HG03565 (cell line): Measurements from ENCODE around the gene ARPP21.

ENCODE experiments used
- ATAC-seq: cut with Tn5 transposase; IDR thresholded peaks from one replicate; pipeline ENCODE4 v1.9.1; 2021; ENCODE audit warnings: mild to moderate bottlenecking, moderate library complexity; ENCODE audit not compliant: unreplicated experiment

Gene ARPP21

DNA sequence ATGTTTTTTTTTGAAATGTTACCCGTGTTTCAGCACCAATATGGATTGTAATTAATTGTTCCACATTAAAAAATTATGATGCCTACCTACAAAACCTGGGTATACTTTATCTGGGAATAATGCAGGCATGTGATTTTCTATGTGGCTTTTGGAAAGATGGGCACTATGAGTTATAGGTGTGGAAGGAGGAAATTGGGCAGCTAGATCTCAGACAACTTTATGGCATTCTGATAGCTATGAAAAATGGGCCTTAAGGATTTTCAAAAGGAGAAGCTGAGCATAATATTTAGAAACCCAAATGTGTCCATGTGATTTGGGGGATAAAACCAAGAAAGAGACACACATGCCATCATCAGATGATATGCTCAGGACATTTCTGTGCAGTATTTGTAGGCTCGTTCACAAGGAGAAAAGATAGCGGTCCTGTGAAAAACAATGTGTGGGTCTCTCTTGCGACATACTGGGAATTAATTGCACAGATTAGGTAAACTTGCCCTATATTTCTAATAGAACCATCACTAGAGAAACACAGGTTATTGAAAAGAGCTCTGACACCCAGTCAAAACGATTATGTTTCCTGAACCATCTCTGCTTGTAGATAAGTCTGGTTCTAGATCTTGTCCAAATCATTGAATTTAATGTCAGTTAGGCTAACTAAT lies 35.3 kb downstream of the ARPP21 start:
- ATAC-seq: no peak

DNA sequence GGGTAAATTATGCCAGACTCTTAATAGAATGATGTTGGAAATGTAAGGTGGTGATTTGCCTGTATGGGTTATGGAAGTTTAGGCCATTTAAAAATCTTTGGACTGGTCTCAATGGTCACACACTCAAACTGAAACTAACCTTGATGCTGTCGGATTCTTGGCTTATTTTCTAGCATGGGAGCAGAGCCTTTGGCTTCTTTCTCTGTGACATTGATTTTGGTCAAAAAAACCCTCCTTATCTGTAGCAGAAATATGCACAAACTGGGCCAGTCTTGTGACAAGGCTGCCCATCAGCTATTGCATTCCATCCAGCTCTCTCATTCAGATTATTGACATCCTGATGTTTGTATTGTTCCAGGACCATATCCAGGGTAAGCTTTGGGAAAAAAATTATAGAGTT lies 35.9 kb downstream of the ARPP21 start:
- no peak for ATAC-seq

DNA sequence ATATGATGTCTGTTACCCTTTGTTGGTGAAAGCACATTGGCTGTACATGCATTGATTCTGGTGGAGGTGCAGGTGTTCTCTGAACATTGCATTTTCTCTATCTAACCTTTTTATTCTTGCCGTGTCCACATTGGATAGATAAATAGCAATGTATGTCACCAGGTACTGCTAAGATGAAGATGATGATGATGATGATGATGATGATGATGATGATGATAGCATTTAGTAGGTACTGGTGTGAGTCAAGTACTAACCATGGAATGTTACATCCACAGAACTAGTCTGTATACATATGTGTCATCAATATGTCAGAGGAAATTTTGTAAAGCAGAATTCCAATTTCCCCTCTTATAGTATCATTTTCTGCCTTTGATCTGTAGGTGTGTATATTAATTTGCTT lies 36.3 kb downstream of the ARPP21 start:
- ATAC-seq: no peak

DNA sequence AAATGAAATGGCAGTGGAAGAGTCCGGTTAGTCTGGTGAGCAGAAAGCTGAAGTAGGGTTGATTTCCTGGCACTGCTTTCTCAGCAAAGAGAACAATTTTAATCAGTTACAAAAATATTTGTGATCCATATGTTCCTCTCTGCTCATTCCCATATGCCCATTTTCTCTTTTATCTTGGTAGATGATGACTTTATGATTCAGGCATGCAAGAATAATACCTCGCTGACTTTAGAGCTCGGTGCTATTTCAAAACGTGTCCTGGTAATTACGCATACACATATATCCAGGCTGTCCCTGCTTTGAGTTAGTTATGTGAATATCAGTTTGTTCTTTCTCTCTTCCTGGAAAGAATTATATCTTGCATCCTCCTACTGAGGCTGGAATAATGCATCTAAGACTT lies 38.5 kb downstream of the ARPP21 start:
- ATAC-seq: no peak

DNA sequence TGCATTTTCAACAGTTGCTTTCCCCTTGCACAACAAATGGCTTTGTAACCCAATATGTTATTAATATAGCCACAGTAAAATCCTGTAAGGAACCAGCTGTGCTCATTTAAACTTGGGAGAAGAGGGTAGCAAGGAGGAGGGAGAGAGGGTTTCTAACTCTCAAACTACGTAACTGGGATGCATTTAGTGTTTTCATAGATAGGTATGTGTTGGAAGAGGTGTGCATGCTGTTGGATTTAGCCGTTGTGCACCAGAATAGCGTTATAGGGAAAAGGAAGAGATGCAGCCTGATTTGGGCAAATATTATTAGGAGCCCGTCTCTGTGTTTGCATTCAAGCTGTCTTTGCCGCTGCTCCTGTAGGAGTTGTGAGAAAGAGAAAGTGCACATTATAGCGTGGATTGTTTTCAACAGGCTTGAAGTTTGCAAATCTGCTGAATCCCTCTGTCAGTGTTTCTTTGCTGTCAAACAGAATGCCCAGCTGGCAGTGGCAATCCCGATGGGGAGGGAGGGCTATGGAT lies 39.4 kb downstream of the ARPP21 start:
- ATAC-seq: no peak

DNA sequence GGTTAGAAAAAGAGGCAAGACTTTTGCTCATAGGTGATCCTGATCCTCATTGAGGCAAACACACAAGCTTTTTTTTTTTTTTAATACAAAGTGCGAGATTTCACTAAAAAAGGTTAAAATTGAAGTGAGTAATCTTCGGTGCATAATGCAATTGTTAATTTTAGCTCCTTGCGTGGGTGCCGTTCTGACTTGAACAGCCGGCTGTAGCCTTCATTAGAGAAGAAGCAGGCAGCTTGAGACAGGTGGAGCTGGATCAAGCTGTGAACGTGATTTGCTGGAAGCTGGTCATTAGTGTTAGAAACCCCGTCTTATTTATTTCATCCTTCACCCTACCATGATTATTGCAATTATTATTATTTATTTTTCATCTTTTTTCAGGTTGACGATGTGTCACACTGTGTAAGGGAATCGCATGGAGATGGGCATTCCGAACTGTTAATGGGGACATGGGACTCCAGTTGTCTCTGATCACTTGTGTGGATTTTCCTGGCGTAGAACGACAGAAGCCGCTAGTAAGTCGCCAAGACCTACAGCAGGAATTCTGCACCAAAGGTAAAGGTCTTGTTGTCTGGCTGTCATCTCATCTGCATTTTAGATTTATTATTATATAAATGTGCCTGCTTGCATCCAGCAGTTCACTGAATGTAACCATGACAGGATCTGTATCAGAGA lies 40.2 kb downstream of the ARPP21 start:
- ATAC-seq: no peak

DNA sequence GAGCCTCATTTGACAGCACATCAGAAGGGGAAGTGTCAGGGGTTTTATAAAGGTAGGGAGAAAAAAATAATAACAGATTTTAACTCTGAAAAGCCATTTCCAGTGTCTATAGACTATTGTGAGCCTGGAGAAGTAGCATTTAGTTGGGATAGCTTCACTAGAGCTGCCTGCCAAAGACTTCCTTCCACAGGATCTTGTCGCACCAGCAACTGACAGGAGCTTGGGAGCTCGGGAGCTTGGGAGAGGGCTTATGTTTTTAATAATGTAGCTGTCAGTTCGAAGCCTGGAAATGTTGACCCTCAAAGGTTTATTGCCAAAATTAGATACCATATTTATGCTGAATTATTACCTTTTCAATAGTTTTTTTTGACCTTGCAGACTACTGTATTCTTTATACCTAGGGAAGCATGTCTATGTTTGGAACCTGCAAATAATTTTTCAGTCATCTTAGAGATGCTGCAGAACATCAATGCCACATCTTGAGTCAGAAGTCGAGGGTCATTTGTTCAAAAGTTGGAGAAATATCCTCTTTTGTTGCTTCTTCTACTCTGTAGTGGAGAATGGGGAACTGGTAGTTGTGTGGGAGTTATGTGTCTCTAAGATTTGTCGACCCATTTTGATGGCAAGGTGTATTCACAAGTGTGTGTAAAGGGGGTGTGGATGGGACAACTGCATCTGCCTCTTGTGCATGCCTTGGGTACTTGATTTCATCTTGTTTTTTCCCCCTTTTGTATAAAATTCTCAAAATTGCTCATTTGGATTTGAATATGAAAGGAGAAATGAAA lies 41.7 kb downstream of the ARPP21 start:
- ATAC-seq: no peak

DNA sequence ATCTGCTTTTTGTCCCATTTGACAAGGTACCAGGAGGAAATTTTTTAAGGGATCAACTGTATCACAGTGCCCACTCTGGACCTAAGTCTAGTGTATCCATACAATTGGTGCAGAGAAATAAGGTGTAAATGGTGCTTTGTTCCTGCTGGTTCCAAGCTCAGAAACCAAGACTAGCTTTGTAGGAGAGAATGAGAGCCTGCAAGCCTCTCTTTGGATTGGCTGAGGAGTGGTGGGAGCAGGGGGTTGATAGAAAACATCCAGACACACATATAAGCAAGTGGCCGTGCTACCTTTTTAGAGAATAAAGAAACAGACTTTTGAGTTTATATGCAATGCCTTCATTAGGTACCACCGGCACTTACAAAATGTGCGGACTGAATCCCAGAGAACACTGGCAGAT lies 45.8 kb downstream of the ARPP21 start:
- no peak for ATAC-seq

DNA sequence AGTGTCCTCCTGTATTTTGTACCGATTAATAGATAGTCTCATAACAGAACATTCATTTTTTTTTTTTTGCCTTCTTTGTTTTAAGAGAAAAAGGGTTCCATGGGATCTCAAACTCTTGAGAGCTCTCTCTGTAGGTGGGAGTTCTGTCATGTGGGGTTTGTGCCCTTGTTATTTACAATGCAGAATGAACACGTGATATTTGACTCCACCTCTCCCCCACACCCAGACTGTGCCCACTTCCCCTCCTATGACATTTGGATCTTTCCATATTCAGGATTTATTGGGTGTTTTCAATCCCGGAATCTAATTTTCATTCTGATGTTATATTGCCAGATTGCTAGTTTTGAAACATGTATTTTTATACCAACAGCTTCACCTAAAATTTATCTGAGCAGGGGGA lies 49.5 kb downstream of the ARPP21 start:
- no peak for ATAC-seq

DNA sequence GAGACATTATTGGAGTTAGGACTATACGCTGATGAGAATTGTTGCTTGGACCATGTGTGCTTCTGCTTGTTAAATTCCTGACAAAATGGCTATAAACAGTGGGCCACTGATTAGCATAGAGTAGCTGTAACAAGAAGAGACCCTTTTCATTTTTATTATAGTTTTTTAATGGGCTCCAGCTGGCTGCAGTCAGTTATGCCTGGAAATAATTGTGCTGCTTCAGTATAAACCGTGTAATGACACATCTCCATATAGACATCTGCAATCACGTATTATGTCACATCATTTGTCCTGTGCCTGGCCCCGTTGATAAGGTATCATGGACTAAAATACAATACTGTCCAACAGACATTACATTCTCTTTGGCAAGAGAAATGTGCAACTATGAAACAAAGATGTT lies 50.9 kb downstream of the ARPP21 start:
- no peak for ATAC-seq

DNA sequence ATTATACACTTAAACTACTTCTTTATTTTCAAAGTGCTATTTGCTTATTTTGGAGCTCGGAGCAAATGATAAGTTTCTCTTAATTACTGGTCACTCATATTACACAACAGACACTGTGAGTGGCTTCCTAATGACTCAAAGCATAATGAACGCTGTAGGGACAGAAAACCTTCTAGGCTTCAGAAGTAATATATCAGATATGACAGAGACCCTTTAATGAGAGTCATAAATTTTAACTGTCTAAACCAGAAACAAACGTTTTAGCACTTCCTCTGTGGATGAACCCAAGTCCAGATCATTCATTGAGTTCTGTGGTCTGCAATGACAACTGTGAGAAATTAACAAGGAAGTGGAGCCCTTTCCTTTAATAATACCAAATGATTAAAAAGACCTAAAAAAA lies 66.6 kb downstream of the ARPP21 start:
- ATAC-seq: no peak

DNA sequence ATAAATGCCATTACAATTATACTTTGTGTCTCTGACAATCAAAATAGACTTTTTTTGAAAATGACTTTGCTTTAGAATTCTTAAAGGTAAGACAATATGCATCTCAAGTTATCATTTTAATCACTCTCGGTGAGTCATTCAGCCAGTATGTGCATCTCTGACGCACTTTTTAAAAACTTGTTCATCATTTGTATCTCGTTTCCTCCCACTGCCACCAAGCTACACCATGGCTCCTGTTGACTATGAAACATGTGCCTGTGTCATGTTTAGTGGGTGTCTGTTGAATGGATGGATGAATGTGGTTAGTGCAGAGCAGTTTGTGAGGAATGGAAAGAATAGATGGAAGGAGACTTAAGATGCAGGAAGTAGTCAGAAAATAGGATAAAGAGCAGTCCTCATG lies 68.6 kb downstream of the ARPP21 start:
- no peak for ATAC-seq

DNA sequence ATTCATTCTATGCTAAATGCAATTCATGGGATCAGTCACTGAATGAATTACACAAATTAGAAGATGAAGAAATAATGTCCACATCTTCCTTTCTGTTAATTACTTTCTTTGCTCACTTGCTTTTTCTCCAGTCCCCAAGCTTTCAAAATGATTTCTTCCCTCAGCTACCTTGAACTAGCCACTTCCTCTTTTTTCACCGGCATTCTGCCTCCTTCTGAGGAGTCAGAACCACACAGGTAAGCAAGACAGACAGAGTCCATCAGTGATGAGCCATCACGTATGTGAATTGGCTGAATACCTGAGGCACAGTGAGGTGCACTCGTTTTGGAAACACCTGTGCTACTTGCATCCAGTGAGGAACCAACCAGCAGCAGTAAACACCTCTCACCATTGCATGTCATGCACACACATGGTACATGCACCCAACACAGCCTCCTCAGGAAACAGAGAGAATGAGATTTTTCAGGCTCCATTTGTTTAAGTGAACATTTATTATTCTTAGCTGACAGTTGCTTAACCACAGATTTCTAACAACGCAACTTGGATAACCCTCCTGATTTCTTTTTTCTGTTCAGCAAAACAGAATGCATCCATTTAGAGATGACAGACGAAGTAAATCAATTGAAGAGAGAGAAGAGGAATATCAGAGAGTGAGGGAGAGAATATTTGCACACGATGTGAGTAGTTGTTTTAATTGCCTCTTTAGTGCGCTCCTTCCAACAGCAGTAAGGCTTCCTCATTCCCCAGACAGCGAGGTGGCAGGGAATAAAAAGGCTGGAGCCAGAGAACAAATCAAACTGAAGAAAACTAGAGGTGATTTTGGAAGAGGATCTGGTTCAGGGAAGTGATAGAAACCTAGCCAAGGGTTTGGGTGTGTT lies 69.3 kb downstream of the ARPP21 start:
- no peak for ATAC-seq

DNA sequence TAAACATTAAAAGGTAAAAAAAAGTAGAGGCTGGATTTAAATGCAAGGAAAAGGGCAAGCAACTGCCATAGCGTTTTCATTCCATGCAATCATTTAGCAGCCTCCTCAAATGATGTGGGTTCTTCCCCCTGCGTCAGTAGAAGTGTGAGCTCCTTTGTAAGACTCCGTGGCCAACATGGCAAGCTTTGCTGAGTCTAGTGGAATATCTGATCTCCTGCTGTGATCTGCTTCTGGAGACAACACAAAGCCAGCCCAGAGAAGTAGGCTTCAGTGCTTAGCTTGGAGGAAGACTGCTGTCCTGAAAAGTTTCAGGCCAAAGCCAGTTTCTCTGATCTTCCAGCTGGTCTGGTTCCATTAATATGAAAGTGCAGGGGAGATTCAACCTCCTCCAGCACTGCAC lies 70.4 kb downstream of the ARPP21 start:
- no peak for ATAC-seq

DNA sequence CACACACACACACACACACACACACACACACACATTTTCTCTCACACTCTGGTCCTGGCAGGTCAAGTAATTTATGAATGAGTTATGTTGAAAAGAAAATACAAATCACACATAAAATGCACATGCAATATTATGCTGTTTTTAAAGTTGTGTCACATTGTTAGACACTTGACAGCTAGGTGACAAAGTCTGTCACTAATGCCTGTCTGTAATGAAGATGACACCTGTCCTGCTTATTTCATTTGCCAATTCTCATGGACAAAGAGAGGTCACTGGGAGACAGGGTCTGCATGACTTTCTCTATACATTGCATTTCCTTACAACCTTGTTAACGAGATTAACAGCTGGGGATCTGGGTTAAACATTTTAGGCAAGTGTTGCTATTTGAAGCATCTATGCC lies 71.2 kb downstream of the ARPP21 start:
- no peak for ATAC-seq

DNA sequence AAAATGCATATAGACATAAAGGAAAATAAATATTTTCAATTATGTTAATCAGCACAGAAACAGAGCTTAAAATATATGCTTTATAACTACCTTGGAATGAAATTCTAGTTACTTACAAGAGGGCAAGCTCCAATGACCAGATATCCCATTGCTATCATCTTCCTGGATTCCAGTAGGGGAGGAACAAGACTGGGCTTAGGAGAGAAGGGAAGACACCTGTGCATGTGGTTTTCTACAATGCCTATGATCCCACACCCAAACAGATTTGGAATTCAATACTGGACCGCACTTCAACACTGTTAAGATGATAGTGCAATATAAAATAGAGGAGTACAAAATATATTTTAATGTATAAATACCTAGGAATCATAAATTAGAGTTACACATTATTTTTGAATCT lies 79.6 kb downstream of the ARPP21 start:
- ATAC-seq: no peak

DNA sequence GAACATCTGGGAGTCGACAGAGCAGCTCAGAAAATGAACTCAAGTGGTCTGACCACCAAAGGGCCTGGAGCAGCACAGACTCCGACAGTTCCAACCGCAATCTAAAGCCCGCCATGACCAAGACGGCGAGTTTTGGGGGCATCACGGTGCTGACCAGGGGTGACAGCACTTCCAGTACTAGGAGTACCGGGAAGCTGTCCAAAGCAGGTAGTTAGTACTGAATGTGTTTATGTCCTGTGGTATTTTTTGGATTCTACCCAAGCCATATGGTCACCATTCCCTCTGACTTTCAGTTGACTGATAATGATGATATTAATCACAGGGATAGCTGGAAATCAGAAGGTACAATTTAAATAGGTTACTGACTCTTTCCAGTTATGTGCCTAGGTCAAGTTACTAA lies 82.3 kb downstream of the ARPP21 start:
- ATAC-seq: no peak

DNA sequence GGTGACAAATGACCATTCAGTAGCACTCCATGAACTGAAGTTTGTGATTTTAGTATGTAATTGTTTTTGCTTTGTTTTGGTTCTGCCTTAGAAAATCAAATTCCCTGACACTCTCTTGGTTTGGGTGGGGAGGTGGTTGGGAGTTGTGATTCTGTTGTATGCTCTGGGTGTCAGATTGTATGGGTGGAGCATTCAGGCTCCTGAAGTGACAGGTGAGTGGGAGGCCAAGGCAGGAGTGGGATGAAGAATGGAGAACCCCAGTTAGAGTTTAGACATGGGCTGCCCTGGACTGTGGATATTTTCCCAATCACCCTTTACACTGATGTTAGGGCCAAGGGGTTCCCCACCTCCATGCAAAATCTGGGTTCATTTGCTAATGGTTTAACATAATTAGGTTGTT lies 83.6 kb downstream of the ARPP21 start:
- ATAC-seq: no peak

DNA sequence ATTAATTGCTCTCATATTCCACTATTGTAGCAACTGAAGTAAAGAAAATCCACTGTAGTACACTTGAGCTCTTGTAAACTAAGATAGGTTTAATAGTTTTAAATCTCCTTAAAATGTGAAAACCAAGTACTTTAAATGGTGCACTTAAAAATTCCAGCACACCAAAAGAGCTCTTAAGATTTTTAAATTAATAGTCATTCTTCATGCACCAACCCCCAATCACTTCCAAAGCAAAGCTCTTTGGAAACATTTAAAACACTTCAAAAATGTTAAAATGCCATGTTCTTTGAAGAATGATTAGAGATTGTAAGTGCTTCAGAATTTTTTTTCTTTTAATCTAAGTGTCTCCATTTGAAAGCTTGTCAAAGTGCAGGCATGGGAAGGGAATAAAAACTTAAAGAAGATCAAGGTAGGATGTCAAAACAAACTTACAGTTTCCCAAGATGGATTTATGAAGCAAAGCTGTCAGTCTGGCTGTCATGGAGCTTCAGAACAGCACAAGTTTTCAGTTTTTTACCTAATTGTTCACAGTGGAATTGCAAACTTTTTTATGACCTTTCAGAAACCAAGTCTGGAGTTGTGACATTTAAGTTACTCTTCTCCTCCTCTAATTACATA lies 84.3 kb downstream of the ARPP21 start:
- ATAC-seq: no peak

DNA sequence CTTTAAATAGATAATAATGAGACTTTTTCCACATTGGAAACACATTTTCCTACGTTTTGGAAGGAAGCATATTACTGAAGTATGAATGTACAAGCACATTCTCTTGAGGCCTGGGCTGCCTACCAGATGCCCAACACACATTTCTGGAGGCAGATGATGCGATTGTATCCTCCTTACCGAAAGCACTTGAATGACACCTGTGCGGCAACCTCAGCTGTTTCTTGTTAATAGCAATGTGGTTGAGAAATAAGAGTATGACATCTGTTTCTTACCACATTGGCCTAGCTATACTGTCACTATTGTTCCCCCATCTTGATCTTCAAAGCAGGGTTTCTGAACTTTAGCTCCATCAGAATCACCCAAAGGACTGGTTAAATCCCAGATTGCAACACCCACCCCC lies 84.8 kb downstream of the ARPP21 start:
- no peak for ATAC-seq

DNA sequence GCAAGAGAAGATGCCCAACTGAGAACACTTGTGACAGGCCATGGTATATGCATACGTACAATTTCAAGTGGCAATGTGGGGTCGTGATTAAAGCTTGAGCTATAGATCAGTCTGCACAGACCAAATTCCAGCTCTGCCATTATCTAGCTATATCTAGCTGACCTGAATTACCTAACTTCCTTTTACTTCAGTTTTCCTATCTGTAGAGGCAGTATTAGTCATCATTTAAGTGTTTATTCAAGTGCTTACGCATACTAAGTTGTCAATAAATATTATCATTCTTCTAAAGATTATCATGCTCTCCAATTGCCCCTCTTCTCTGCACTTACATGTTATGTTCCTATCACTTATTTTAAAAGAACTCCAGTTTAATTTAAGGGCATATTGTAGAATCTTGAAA lies 87.9 kb downstream of the ARPP21 start:
- no peak for ATAC-seq
